SK-N-SH (cell line): ENCODE data around the gene AP2A1.

Source experiments
- CTCF ChIP-seq: fragments of 200-600 bp; sonication (generic); IDR thresholded peaks from 2 replicates; pipeline ENCODE4 v1.6.1; 2017; ENCODE audit warnings: antibody characterized with exemption, mild to moderate bottlenecking, moderate library complexity
- PBX3 ChIP-seq: IDR thresholded peaks from 2 replicates; pipeline ENCODE4; 2012
- POLR2AphosphoS5 ChIP-seq: IDR thresholded peaks from 2 replicates; pipeline ENCODE4 v1.6.1; 2012; ENCODE audit warnings: low read depth, low read length
- RAD21 ChIP-seq: IDR thresholded peaks from 2 replicates; pipeline ENCODE4 v1.6.1; 2012; ENCODE audit warnings: mild to moderate bottlenecking, low read length
- USF1 ChIP-seq: IDR thresholded peaks from 2 replicates; pipeline ENCODE4 v1.4.0; 2012; ENCODE audit warnings: low read depth, borderline replicate concordance
- ZBTB33 ChIP-seq: IDR thresholded peaks from 2 replicates; pipeline ENCODE4 v1.4.0; 2012; ENCODE audit warnings: low read depth, borderline replicate concordance
- TF ChIP-seq, protein P1 (sequence below): fragments of 150-350 bp; IDR thresholded peaks from 2 replicates; pipeline ENCODE4 v1.6.1; 2016; ENCODE audit warnings: mild to moderate bottlenecking, low read depth, low read length
- TF ChIP-seq, protein P2 (sequence below): IDR thresholded peaks from 2 replicates; pipeline ENCODE4 v1.4.0; 2012; ENCODE audit warnings: low read depth

DNA sequence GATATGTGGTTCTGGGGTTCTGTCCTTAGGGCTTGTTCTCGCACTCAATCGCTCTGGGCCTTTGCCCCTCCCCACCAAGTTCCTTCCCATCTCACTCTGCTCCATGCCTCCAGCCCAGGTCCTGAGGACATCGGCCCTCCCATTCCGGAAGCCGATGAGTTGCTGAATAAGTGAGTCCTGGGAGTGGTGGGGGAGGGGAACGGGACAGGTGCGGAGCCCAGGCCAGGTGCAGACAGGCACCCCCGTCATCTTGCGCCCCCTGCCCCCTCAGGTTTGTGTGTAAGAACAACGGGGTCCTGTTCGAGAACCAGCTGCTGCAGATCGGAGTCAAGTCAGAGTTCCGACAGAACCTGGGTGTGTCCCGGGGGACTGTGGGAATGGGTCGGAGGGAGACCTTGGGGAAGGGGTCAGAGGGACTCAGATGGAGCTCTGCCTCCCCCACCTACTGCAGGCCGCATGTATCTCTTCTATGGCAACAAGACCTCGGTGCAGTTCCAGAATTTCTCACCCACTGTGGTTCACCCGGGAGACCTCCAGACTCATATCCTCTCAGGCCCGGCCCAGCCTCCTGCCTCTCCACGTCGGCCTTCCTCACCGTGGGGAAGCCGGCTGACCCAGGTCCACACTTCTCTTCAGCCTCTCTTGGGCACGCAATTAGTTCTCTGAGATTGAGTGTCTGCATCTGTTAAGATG lies 36.2 kb downstream of the AP2A1 start:
- TF ChIP-seq CTCF (no peak), RAD21 (no peak), ZBTB33 (no peak), PBX3 (no peak), POLR2AphosphoS5 (no peak), USF1 (no peak)
- TF ChIP-seq, protein P1, sequence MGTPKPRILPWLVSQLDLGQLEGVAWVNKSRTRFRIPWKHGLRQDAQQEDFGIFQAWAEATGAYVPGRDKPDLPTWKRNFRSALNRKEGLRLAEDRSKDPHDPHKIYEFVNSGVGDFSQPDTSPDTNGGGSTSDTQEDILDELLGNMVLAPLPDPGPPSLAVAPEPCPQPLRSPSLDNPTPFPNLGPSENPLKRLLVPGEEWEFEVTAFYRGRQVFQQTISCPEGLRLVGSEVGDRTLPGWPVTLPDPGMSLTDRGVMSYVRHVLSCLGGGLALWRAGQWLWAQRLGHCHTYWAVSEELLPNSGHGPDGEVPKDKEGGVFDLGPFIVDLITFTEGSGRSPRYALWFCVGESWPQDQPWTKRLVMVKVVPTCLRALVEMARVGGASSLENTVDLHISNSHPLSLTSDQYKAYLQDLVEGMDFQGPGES: no peak
- TF ChIP-seq, protein P2, sequence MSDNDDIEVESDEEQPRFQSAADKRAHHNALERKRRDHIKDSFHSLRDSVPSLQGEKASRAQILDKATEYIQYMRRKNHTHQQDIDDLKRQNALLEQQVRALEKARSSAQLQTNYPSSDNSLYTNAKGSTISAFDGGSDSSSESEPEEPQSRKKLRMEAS: no peak
